HG03520 (cell line): ENCODE results near the gene SUPT5H.

Experiments used
- ATAC-seq: cut with Tn5 transposase; IDR thresholded peaks from one replicate; pipeline ENCODE4 v1.9.1; 2021; ENCODE audit warnings: mild to moderate bottlenecking, moderate library complexity; ENCODE audit not compliant: unreplicated experiment

SUPT5H gene

GRCh38 chr19:39494661-39495060 lies 49.3 kb downstream of the SUPT5H start:
- ATAC-seq = no peak

GRCh38 chr19:39496063-39496462 lies 50.7 kb downstream of the SUPT5H start:
- no peak for ATAC-seq

GRCh38 chr19:39497701-39497995 lies 52.3 kb downstream of the SUPT5H start:
- no peak for ATAC-seq

- no peak for ATAC-seq
These were observed 52.8 kb downstream of the SUPT5H start for GRCh38 chr19:39497996-39498797.

GRCh38 chr19:39498798-39499642 lies 53.6 kb downstream of the SUPT5H start, which contains the start of gene DLL3:
TSS of gene DLL3 (plus strand) at chr19:39498947. CDS start at chr19:39498975, 28 bp downstream.
- no peak for ATAC-seq

GRCh38 chr19:39499932-39500331 lies 54.5 kb downstream of the SUPT5H start:
- no peak for ATAC-seq

- no peak for ATAC-seq
These were observed 55.2 kb downstream of the SUPT5H start for GRCh38 chr19:39500543-39500942.

GRCh38 chr19:39501340-39501739 lies 56.0 kb downstream of the SUPT5H start:
- no peak for ATAC-seq

- ATAC-seq = no peak
These were observed 57.4 kb downstream of the SUPT5H start for GRCh38 chr19:39502640-39503417.

GRCh38 chr19:39506598-39506943 lies 61.2 kb downstream of the SUPT5H start:
- no peak for ATAC-seq

GRCh38 chr19:39506944-39507714 lies 61.7 kb downstream of the SUPT5H start:
- no peak for ATAC-seq

GRCh38 chr19:39507715-39508364 lies 62.5 kb downstream of the SUPT5H start:
- no peak for ATAC-seq

- ATAC-seq = no peak
These were observed 63.2 kb downstream of the SUPT5H start for GRCh38 chr19:39508629-39509028.

GRCh38 chr19:39509233-39509632 lies 63.9 kb downstream of the SUPT5H start:
- ATAC-seq = no peak

GRCh38 chr19:39512988-39513387 lies 67.6 kb downstream of the SUPT5H start:
- ATAC-seq = no peak

- no peak for ATAC-seq
These were observed 69.6 kb downstream of the SUPT5H start, which contains the start of gene SELENOV for GRCh38 chr19:39514840-39515550. TSS of gene SELENOV (plus strand) at chr19:39515139. CDS start at chr19:39515213, 74 bp downstream.

GRCh38 chr19:39515551-39516191 lies 70.3 kb downstream of the SUPT5H start:
- ATAC-seq = no peak

GRCh38 chr19:39516270-39516669 lies 70.9 kb downstream of the SUPT5H start:
- ATAC-seq = no peak

GRCh38 chr19:39517432-39517831 lies 72.0 kb downstream of the SUPT5H start:
- no peak for ATAC-seq
